ENCODE measurements around the gene RNF148.

GRCh38 chr7:122748195-122748594, 45.5 kb upstream of the RNF148 start:
- TF ChIP-seq CTCF (IDR thresholded peaks at IDR 0.05; ENCODE audit: low read length): no peak
- no peak for TF ChIP-seq EZH2 (IDR thresholded peaks at IDR 0.05; ENCODE audit: borderline replicate concordance, low read length)
